Stomach (tissue), 4 donors: ENCODE data around the gene SEMA4C.
"Not testable (repeated sequence)": the region's sequence is repeated elsewhere in the genome, so short reads cannot be mapped to it uniquely, and the experiment has no call there.

Experiments
- POLR2AphosphoS5 ChIP-seq, 3 donors: sonication (generic); formaldehyde crosslinking; IDR thresholded peaks; one replicate each; pipeline ENCODE4 v1.6.1; 2016; ENCODE audit warnings: antibody characterized with exemption in 3 of 3
- TF ChIP-seq, protein P1 (sequence below), 7 experiments: fragments of 450-650 bp in 4 of 7; fragments of 200-600 bp in 3 of 7; sonication (generic) in 3 of 7; IDR thresholded peaks; one replicate each; pipeline ENCODE4 v1.5.1; 2016 to 2019; ENCODE audit warnings: antibody characterized with exemption in 7 of 7, control low read depth in 2 of 7, mild to moderate bottlenecking in 1 of 7

DNA sequence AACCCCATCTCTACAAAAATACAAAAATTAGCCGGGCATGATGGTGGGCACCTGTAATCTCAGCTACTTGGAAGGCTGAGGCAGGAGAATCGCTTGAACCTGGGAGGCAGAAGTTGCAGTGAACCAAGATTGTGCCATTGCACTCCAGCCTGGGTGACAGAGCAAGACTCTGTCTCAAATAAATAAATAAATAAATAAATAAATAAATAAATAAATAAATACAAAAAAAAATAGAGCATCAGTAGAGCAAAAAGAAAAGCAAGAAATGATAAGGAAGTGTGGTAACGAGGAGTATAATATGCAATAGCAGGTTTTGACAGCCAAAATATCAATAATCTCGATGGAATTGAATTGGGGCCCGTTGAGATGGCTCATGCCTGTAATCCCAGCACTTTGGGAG lies 19.6 kb upstream of the SEMA4C start:
- TF ChIP-seq, protein P1, sequence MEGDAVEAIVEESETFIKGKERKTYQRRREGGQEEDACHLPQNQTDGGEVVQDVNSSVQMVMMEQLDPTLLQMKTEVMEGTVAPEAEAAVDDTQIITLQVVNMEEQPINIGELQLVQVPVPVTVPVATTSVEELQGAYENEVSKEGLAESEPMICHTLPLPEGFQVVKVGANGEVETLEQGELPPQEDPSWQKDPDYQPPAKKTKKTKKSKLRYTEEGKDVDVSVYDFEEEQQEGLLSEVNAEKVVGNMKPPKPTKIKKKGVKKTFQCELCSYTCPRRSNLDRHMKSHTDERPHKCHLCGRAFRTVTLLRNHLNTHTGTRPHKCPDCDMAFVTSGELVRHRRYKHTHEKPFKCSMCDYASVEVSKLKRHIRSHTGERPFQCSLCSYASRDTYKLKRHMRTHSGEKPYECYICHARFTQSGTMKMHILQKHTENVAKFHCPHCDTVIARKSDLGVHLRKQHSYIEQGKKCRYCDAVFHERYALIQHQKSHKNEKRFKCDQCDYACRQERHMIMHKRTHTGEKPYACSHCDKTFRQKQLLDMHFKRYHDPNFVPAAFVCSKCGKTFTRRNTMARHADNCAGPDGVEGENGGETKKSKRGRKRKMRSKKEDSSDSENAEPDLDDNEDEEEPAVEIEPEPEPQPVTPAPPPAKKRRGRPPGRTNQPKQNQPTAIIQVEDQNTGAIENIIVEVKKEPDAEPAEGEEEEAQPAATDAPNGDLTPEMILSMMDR (IDR thresholded peaks at IDR 0.05): not testable (repeated sequence)
- TF ChIP-seq POLR2AphosphoS5 (IDR thresholded peaks at IDR 0.05): not testable (repeated sequence)
